CD4-positive, alpha-beta T cell (primary cell): Measurements from ENCODE around the gene SNX14. TPM values are rescaled to one million over a fixed set of nuclear protein-coding genes. Genes with fewer than 3 reads are reported as not detected.
A peak's percentile ranks its signal among the peaks of the same experiment; 100 is the strongest.

Experiments used
- ATAC-seq: fragments of 200-7000 bp; cut with Tn5 transposase; one replicate; pipeline ENCODE4 v1.10.0; 2022; ENCODE audit warnings: mild to moderate bottlenecking; ENCODE audit not compliant: poor library complexity
- CTCF ChIA-PET: fragments of 350-600 bp; sonication (Branson Sonifier 250); formaldehyde crosslinking; loops from one replicate; lab custom pipeline; 2021; ENCODE audit warnings: antibody characterized with exemption, inconsistent platforms; lab: Charles Lee
- POLR2A ChIA-PET: fragments of 350-600 bp; sonication (Branson Sonifier 250); formaldehyde crosslinking; loops from one replicate; lab custom pipeline; 2021; ENCODE audit warnings: antibody characterized with exemption, inconsistent platforms; lab: Charles Lee
- DNase-seq, 14 experiments: peaks; one replicate each; pipeline ENCODE4 v3.0.0-alpha.2; 2013 to 2020; ENCODE audit warnings: mixed read lengths in 2 of 14
- H3K27ac ChIP-seq, 2 donors: one replicate each; pipeline versions ENCODE4 v1.5.1 to v1.7.0; 2013; ENCODE audit warnings: low read length in 2 of 2, low read depth in 1 of 2, mild to moderate bottlenecking in 1 of 2
- H3K27me3 ChIP-seq, 2 experiments: 1 replicate in 1 of 2; 2 replicates in 1 of 2; pipeline versions ENCODE4 v1.6.1 to v1.7.0; 2013; ENCODE audit warnings: low read length in 2 of 2, control low read depth in 1 of 2, mild to moderate bottlenecking in 1 of 2, moderate library complexity in 1 of 2; ENCODE audit not compliant: insufficient read depth in 2 of 2, control insufficient read depth in 1 of 2
- H3K36me3 ChIP-seq: one replicate; pipeline ENCODE4 v1.6.1; 2013; ENCODE audit warnings: low read length, control low read depth; ENCODE audit not compliant: insufficient read depth
- H3K4me1 ChIP-seq: one replicate; pipeline ENCODE4 v1.6.1; 2013; ENCODE audit warnings: low read length, control low read depth; ENCODE audit not compliant: insufficient read depth
- H3K4me3 ChIP-seq: one replicate; pipeline ENCODE4 v1.5.1; 2013; ENCODE audit warnings: mild to moderate bottlenecking, low read length, moderate library complexity
- H3K9me3 ChIP-seq, 2 experiments: 1 replicate in 1 of 2; 2 replicates in 1 of 2; pipeline versions ENCODE4 v1.6.1 to v1.7.0; 2013; ENCODE audit warnings: low read length in 2 of 2, mild to moderate bottlenecking in 2 of 2, control low read depth in 1 of 2, moderate library complexity in 1 of 2; ENCODE audit not compliant: control insufficient read depth in 1 of 2, insufficient read depth in 1 of 2
- H3K27ac Mint-ChIP-seq: one replicate; pipeline ENCODE4 v1.8.0; 2020; ENCODE audit warnings: mixed read lengths
- H3K27me3 Mint-ChIP-seq: one replicate; pipeline ENCODE4 v1.8.0; 2021; ENCODE audit warnings: mixed read lengths
- H3K36me3 Mint-ChIP-seq: one replicate; pipeline ENCODE4 v1.8.0; 2021; ENCODE audit warnings: low read depth, mixed read lengths
- H3K4me1 Mint-ChIP-seq: one replicate; pipeline ENCODE4 v1.8.0; 2021; ENCODE audit warnings: low read depth, mixed read lengths
- H3K4me3 Mint-ChIP-seq: one replicate; pipeline ENCODE4 v1.8.0; 2020; ENCODE audit warnings: mild to moderate bottlenecking, mixed read lengths
- H3K9me3 Mint-ChIP-seq: one replicate; pipeline ENCODE4 v1.8.0; 2020; ENCODE audit warnings: mixed read lengths
- CTCF ChIP-seq: fragments of 200-600 bp; IDR thresholded peaks from one replicate; pipeline ENCODE4 v1.8.0; 2022; ENCODE audit warnings: antibody characterized with exemption, mild to moderate bottlenecking
- intact Hi-C, 2 experiments: fragments of 100-400 bp; cut with DNase I in 1 of 2; cut with micrococcal nuclease in 1 of 2; formaldehyde crosslinking; loops; one replicate each; pipeline versions ENCODE4 v1.15.1 to v1.9.0; 2023 to 2025; cut with DNase I, micrococcal nuclease
- total RNA-seq, 174 experiments: library from RNA in 2 of 174; stranded (reverse) in 2 of 174; gene quantifications; one replicate each; pipeline ENCODE4 v1.2.3 and lab custom pipeline; 2021 to 2026

The SNX14 gene
- total RNA-seq, 2 experiments from 2014 or later = 30.8 to 31.5 TPM

- H3K36me3 ChIP-seq = peaks cover 92% of the 10 kb centered on the region
- DNase-seq (no peak), ATAC-seq (no peak)
- no peak overlapping the region for H3K27ac ChIP-seq
- intact Hi-C loops = no loop called here
- no peaks in the 10 kb centered on the region for H3K4me1 ChIP-seq
- no peaks in the 10 kb centered on the region for H3K27me3 Mint-ChIP-seq
- ChIA-PET POLR2A (interaction anchor here (1.2 kb wide), 1 partner anchor 65 kb away, joined by 4 read pairs; no protein-coding TSS in a partner anchor), CTCF (interaction anchor here (1.7 kb wide), 1 partner anchor 63 kb away, joined by 4 read pairs; no protein-coding TSS in a partner anchor)
- no peak overlapping the region for H3K4me3 Mint-ChIP-seq
- peaks cover 89% of the 10 kb centered on the region for H3K36me3 Mint-ChIP-seq
- TF ChIP-seq CTCF = no peak
- no peaks in the 10 kb centered on the region for H3K9me3 Mint-ChIP-seq
- no peaks in the 10 kb centered on the region for H3K9me3 ChIP-seq
- peaks cover 5% of the 10 kb centered on the region for H3K4me1 Mint-ChIP-seq
- H3K4me3 ChIP-seq = no peak overlapping the region
- peak overlapping the region; percentile 33 for H3K27ac Mint-ChIP-seq
- no peaks in the 10 kb centered on the region for H3K27me3 ChIP-seq
Measured at GRCh38 chr6:85612690-85613474, 19.2 kb upstream of the SNX14 start.

DNA sequence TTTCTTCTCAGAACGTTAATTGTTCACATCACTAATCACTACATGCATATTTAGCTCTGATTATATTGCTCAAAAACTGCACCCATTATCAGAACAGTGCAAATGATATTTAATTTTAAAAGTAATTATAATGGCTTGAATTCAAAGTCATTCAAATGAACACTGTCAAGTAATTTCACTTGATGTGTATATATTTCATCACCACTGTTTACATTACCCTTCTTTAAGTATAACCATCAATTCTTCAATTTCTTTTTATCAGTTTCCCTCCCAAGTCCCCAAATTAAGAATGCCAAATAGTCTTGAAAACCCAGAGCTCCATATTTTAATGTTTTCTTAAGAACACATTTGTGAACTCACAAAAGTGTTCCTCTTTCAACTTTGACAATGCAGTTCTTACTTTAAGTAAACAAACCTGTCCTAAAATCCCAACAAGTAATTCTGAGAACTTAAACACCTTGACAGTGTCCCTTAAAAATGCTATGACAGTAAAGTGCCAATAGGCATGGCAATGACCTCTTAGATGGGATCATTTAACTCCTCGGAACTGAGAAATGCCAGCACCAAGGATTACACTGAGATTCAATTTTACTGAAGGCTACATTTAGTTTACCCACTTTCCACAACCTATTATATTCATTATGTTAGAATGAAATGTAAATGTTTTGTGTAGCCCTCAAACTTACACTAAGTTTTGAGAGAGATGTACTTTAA lies 16.7 kb upstream of the SNX14 start:
- Histone ChIP-seq H3K4me3 (no peak overlapping the region), H3K27me3 (no peaks in the 10 kb centered on the region), H3K4me1 (no peaks in the 10 kb centered on the region), H3K9me3 (no peaks in the 10 kb centered on the region), H3K27ac (no peak overlapping the region), H3K36me3 (peaks cover 71% of the 10 kb centered on the region)
- no peak overlapping the region for H3K4me3 Mint-ChIP-seq
- H3K4me1 Mint-ChIP-seq = peaks cover 15% of the 10 kb centered on the region
- H3K36me3 Mint-ChIP-seq = peaks cover 80% of the 10 kb centered on the region
- no peak for ATAC-seq
- TF ChIP-seq CTCF = no peak
- no peaks in the 10 kb centered on the region for H3K27me3 Mint-ChIP-seq
- H3K9me3 Mint-ChIP-seq = no peaks in the 10 kb centered on the region
- CTCF ChIA-PET = no interaction called here
- no peak for DNase-seq
- intact Hi-C loops = no loop called here
- peak overlapping the region; percentile 46 for H3K27ac Mint-ChIP-seq
- POLR2A ChIA-PET = interaction anchor here (0.9 to 1.1 kb wide), 2 partner anchors 32 to 68 kb away, joined by 3 read pairs; partner anchors contain the start of gene SYNCRIP

- intact Hi-C loops = no loop called here
- POLR2A ChIA-PET = interaction anchor here (1.4 to 1.5 kb wide), 2 partner anchors 9 to 76 kb away, joined by 4 to 6 read pairs; no protein-coding TSS in a partner anchor
- no peak for DNase-seq
Measured at GRCh38 chr6:85602100-85602499, 8.4 kb upstream of the SNX14 start.

More at GRCh38 chr6:85602100-85602499, 8.4 kb upstream of the SNX14 start:
- Mint-ChIP-seq H3K36me3 (peaks cover 8% of the 10 kb centered on the region), H3K27me3 (no peaks in the 10 kb centered on the region), H3K4me1 (peaks cover 18% of the 10 kb centered on the region), H3K4me3 (no peak overlapping the region), H3K9me3 (no peaks in the 10 kb centered on the region), H3K27ac (no peak overlapping the region)
- H3K36me3 ChIP-seq = peaks cover under 1% of the 10 kb centered on the region
- ATAC-seq = no peak
- no peaks in the 10 kb centered on the region for H3K4me1 ChIP-seq
- CTCF ChIA-PET = interaction anchor here (0.7 to 1.3 kb wide), 2 partner anchors 22 to 38 kb away, joined by 3 read pairs; no protein-coding TSS in a partner anchor
- no peak overlapping the region for H3K4me3 ChIP-seq
- no peak overlapping the region for H3K27ac ChIP-seq
- TF ChIP-seq CTCF = no peak
- peaks cover 0 to 3% of the 10 kb centered on the region in 2 experiments for H3K9me3 ChIP-seq
- H3K27me3 ChIP-seq = no peaks in the 10 kb centered on the region
